Activated T-cell treated with anti-CD3 and anti-CD28 coated beads for 4 hours (primary cell): ENCODE measurements around the gene KCNIP1.

Experiments
- DNase-seq: peaks from one replicate; pipeline ENCODE4 v3.0.0-alpha.2; 2020

The KCNIP1 gene

GRCh38 chr5:170603578-170604565 is 100.1 kb downstream of the KCNIP1 start:
- DNase-seq: peak; percentile 11

DNA sequence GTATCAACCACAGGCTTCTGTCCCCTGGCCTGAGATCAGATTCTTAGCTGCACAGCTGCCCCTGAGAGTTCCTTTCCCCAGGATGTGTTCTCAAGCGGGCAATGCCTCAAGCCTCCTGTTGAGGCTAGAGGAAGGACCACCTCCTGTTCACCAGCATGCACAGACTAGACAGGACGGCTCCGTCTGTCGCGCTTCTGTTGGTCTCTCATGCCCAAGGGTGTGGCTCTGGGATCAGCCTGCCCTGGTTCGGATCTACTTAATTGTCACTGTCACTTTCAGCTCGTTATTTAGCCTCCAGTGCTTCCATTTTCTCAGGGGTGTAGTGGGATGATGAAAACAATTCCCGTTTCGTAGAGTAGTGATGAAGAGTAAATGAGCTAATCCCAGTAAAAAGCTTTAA is 103.1 kb downstream of the KCNIP1 start:
- no peak for DNase-seq

GRCh38 chr5:170611449-170612090 is 107.8 kb downstream of the KCNIP1 start:
- DNase-seq: no peak

GRCh38 chr5:170612256-170612678 is 108.4 kb downstream of the KCNIP1 start:
- no peak for DNase-seq

GRCh38 chr5:170614065-170614490 is 110.3 kb downstream of the KCNIP1 start:
- DNase-seq: no peak

- DNase-seq: no peak
Measured at GRCh38 chr5:170614720-170615119, 110.9 kb downstream of the KCNIP1 start.

- DNase-seq: no peak
Measured at GRCh38 chr5:170617533-170618490, 114.0 kb downstream of the KCNIP1 start.

DNA sequence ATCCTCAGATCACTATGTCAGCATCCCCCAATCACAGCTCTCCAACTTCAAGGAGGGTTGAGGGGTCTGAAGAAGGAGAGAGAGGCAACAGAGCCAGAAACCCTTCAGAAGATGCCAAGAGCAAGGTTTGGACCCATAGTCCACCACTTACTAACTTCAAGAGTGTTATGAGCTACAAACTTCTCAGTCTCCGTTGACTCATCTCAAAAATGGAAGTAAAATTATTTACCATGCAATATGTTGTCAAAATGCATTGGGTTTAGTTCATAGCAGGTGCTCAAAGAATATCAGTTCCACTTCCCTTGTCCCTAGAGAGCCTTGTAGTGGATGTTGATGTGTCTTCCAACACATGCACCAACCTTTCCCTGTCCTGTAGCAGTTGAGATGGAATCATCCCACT is 116.0 kb downstream of the KCNIP1 start:
- DNase-seq: no peak

- no peak for DNase-seq
Measured at GRCh38 chr5:170622933-170623332, 119.1 kb downstream of the KCNIP1 start.

DNA sequence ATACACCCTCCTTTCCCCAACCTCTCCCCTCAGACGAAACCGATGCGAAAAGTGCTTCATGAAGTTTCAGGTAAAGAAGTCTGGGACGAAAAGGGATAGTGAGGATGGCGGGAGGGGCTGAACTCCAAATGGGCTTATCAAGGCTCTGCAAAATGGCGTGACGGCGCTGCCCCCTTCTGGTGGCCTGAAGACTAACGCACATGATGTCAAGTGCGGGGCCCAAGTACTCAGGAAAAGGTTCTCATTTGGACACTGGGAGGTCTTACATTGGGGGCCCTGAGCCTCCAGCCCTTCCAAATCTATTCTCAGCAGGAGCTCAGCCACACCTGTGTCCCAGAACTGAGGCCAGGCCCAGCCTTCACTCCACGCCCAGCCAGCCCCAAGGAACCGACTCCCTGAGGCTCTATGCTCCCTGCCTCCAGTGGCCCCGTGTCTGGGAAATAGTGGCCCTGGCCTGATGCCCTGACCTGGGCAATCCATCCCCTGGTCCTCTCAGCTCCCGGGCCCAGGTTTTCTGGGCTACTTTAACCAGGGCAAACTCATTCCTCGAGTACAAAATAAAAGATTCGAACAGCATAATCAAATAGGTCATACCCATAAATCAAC is 119.9 kb downstream of the KCNIP1 start:
- DNase-seq: no peak

DNA sequence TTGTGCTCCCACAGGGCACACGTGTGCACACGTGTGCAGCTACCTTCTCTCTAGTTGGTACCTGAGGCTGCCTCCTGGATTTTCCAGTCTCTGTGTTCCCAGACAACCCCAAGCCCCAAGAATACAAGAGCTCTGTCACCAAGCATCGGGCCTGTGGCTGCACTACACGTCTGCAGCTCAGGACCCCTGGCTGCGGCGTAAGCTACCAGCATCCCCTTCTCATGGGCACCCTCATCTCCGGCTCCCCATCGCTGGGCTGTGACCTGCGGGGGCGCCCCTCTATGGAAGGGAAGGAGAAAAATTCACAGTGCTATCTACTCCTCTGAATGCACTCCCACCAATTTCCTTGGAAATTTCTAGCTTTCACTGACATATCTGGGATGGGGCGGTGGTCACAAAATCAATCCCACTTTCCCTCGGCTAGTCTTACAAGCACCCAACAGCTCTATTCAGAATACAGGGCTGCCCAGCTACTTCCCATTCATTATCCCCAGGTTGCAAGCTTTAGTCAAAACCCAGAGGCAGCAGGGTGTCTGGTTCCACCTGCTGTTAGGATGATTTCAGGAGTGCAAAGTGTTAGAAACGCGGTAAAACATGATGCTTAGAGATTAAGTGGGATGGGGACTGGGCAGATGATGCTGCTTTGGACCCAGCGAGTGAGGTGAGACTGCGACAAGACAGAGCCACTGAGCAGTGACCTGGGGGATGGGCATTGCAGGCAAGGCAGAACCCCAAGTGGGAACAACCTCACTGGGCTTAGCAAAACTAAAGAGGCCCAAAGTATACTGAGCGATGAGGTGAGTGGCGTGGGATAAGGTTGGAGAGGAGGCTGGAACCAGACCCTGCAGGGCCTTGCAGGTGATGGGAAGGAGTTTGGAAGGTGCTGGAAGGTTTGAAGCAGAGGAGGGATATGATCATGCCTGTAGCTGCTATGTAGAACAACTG is 121.7 kb downstream of the KCNIP1 start:
- no peak for DNase-seq

DNA sequence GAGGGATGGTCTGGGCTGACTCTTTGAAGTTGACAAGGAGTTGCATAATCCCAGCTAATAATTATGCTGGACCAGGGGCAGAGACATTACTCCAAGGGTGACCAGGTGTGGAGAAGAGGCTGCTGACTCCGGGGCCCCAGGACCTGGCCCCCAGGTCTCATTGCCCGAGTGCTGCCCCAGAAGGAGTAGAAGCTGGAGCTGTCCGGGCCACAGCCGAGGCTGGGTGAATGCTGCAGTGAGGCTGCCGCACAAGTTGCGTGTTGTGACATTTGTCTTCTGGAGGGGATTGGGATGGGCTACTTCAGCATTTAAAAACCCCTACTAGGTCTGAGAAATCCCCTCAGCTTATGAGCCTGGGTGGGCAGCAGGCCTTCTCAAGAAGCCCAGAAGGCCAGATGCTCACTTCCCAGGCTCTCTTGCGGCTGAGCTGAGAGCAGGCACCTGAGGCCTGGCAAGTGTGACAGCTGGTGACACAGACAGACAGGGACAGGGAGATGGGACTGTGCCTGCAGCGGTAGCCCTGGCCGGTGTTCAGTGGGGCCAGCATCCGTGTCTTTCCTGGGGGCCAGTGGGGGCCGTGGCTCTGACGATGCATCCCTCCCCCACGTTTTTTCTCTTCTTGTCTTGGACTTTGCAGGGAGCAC is 122.8 kb downstream of the KCNIP1 start:
- no peak for DNase-seq

DNA sequence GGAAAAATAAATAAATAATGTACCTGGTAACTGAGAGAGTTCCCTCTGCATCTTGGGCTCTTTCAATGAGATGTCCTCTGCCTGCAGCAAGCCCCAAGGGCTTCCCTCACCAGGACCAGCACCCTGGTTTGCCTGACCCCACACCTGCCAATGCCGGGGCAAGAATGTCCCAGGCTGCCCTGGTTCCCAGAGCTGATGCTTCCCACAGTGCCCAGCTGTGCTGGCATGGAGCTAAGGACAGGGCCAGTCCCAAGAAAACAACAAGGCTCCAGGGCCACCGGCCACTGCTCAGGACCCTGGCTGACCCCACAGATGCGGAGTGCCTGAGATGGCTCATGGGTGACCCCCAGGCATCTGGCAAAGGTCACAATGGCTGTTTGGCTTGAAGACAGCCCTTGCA is 123.5 kb downstream of the KCNIP1 start:
- DNase-seq: no peak

GRCh38 chr5:170628028-170628427 is 124.2 kb downstream of the KCNIP1 start:
- DNase-seq: no peak

DNA sequence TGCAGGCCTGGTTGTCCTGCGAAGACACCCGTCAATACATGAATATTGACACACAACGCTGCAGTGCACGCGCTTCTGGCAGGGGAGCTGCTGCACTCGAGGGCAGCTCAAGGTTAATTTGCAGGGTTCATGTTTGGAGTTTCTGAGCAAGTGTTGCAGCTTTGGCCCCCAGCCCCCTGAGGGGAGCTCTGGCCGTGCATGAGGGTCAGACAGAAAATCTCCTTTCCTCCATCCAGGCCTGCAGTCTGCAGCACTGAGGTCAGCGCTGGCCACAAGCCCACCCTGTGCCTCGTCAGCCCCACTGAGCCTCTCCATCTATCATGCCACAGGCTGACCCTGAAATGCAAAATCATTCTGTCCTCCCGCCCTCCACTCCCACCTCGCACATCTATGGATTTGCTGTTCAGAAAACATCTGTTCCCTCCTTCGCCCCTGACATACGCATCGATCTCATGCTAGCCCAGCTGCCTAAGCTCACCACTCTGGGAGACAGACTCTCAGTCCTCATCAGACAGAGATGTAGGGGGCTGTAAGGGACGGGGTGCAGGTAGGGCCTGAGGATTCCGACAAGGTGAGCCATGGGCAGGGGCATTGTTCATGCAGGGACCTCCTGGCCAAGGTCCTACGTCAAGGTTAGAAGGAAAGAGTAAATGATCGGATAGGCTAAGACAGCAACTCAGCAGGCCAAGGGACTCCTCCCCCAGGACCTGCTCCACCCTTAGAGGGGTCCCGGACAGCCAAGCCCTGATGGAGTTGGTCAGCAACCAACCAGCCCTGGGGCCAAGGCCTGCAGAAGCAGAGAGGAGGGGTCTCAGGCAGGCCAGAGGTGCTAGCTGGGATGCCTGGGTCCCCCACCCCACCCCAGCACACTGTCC is 125.1 kb downstream of the KCNIP1 start:
- DNase-seq: no peak

DNA sequence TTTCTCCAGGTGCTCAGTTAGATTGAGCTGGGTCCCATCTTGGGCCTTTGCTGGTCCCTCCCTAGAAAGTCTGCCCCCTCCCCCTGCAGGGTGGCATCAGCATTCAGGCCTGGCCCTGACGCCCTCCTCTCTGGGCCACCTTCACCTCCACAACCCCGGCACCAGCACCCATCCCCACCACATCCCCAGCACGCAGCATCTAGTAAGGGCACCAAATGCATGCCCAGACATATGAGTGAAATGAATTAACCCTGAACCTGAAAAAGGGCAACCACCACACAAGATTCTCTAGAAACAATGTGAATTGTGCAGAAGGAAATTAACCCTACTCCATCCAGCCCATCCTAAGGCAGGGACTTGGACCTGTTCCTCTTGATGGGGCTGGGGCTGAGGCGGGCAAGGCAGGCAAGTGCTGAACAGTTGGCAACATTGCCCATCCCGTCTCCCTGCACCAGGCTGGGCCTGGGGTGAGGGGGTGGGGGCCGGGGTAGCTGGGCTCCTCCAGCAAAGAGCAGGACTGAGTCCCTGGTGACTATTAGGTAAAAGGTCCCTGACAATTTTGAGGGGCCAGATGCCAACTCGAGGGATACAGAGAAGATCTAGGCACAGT is 125.9 kb downstream of the KCNIP1 start:
- no peak for DNase-seq

GRCh38 chr5:170630226-170630625 is 126.4 kb downstream of the KCNIP1 start:
- DNase-seq: no peak

GRCh38 chr5:170630711-170631141 is 126.9 kb downstream of the KCNIP1 start:
- no peak for DNase-seq
